Colonic mucosa (tissue), 4 donors: Measurements from ENCODE around the gene DUSP10. TPM values are rescaled to one million over a fixed set of nuclear protein-coding genes. Genes with fewer than 3 reads are reported as not detected.

Source experiments
- DNase-seq: peaks from one replicate; pipeline ENCODE4 v3.0.0-alpha.2; 2020
- H3K27ac ChIP-seq: fragments of 200-600 bp; one replicate; pipeline ENCODE4 v1.8.0; 2021
- H3K27me3 ChIP-seq: fragments of 200-600 bp; one replicate; pipeline ENCODE4 v1.8.0; 2021
- H3K36me3 ChIP-seq: fragments of 200-600 bp; one replicate; pipeline ENCODE4 v1.8.0; 2021
- H3K4me1 ChIP-seq: fragments of 200-600 bp; one replicate; pipeline ENCODE4 v1.8.0; 2021; ENCODE audit warnings: mild to moderate bottlenecking
- H3K4me3 ChIP-seq: fragments of 200-600 bp; one replicate; pipeline ENCODE4 v1.8.0; 2021
- H3K9ac ChIP-seq, 2 donors: one replicate each; pipeline ENCODE4 v1.7.0; 2013; ENCODE audit warnings: control low read depth in 2 of 2, low read depth in 2 of 2, low read length in 2 of 2
- H3K9me3 ChIP-seq: fragments of 200-600 bp; one replicate; pipeline ENCODE4 v1.8.0; 2021
- intact Hi-C: fragments of 100-400 bp; cut with DNase I; formaldehyde crosslinking; loops from one replicate; pipeline ENCODE4 v1.14.1; 2022
- total RNA-seq, 2 donors: library from RNA; stranded (reverse); fragmentation: NEBNext Ultra II Directional in 1 of 2; extraction: Animal tissue kit (Norgen Biotek cat#: 25700) in 1 of 2; gene quantifications; one replicate each; pipeline ENCODE4 v1.2.1, GENCODE V29; 2021
- TF ChIP-seq, protein P1 (sequence below): fragments of 200-600 bp; IDR thresholded peaks from one replicate; pipeline ENCODE4 v1.8.0; 2022; ENCODE audit warnings: antibody characterized with exemption, mild to moderate bottlenecking
- donor health status: healthy.
- donor health status: DM: no; HTN: no; CAD: no.
- donor health status: DM: no; HTN: no; CAD: no.

DUSP10 gene
- total RNA-seq, 2 donors from 2014 or later = 2.8 to 8.1 TPM

DNA sequence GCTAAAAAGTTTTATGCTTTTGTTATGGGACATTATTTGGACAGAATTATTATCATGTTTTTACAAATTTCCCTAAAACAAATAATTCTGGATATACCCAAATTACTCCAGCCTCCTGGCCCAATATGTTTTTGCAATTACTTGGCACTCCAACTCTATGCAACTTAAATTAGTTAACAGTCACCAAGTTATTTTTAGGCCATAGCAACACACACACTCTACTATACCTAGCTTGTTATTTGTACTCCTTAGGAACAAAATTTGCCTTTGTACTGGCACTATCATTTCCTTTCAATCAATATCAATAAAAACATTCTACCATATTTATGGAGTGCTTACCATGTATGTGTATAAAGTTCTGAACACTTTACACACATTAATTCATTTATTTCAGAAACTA is 7.7 kb downstream of the DUSP10 start:
- no peak for DNase-seq
- Histone ChIP-seq H3K27me3 (no peaks in the 10 kb centered on the region), H3K36me3 (no peaks in the 10 kb centered on the region), H3K27ac (no peak overlapping the region), H3K4me1 (no peaks in the 10 kb centered on the region), H3K9ac (no peak overlapping the region), H3K4me3 (no peak overlapping the region), H3K9me3 (no peaks in the 10 kb centered on the region)
- intact Hi-C loops = no loop called here
- TF ChIP-seq, protein P1, sequence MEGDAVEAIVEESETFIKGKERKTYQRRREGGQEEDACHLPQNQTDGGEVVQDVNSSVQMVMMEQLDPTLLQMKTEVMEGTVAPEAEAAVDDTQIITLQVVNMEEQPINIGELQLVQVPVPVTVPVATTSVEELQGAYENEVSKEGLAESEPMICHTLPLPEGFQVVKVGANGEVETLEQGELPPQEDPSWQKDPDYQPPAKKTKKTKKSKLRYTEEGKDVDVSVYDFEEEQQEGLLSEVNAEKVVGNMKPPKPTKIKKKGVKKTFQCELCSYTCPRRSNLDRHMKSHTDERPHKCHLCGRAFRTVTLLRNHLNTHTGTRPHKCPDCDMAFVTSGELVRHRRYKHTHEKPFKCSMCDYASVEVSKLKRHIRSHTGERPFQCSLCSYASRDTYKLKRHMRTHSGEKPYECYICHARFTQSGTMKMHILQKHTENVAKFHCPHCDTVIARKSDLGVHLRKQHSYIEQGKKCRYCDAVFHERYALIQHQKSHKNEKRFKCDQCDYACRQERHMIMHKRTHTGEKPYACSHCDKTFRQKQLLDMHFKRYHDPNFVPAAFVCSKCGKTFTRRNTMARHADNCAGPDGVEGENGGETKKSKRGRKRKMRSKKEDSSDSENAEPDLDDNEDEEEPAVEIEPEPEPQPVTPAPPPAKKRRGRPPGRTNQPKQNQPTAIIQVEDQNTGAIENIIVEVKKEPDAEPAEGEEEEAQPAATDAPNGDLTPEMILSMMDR = no peak

DNA sequence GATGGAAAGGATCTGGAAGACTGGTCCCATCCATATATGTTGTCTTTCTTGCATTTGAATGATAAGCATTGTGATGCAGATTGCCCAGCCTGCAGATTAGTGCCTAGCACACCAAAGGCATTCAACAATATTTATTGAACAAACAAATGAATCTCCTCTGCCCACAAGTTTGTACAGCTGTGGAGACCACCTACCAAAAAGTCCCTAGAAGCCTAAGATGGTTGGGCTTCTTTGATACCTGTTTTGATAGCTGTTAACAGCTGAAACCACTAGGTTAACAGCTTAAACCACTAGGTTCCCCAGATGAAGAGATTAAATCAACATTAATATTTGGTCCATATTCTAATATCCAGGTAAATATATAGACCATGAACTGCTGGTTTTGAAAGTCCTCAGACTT is 9.8 kb downstream of the DUSP10 start:
- no peak overlapping the region for H3K27ac ChIP-seq
- no peak overlapping the region for H3K9ac ChIP-seq
- H3K36me3 ChIP-seq = no peaks in the 10 kb centered on the region
- no peaks in the 10 kb centered on the region for H3K4me1 ChIP-seq
- DNase-seq = no peak
- no peaks in the 10 kb centered on the region for H3K9me3 ChIP-seq
- TF ChIP-seq, protein P1 = no peak
- intact Hi-C loops = no loop called here
- no peak overlapping the region for H3K4me3 ChIP-seq
- no peaks in the 10 kb centered on the region for H3K27me3 ChIP-seq

DNA sequence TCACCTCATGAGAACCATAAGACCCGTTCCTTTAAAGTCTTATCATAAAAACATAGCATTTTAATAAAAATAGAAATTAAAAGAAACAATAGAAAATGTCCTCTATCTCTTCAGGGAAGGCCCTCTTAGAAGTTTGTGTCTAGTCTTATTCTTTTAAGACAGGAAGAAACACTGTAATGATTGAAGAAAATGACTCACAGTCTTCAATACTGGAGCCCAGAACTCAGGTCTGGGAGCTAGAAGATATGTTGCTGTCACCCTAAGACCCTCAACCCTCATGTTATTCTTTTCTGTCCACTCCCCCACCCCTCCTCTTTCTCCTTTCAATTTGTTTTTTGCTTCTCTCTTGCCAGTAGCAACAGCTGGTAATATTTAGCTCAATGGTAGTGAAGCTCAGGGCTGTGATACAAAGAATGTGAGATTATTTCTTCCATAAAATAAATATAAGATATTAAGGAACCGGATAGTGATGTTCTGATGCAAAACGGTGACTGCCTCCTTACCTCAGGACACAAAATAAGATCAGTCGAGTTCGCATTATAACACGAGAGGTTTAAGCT is 12.0 kb downstream of the DUSP10 start:
- H3K36me3 ChIP-seq = no peaks in the 10 kb centered on the region
- H3K27ac ChIP-seq = no peak overlapping the region
- no peak for DNase-seq
- H3K9me3 ChIP-seq = no peaks in the 10 kb centered on the region
- no peaks in the 10 kb centered on the region for H3K4me1 ChIP-seq
- TF ChIP-seq, protein P1 = no peak
- no peak overlapping the region for H3K4me3 ChIP-seq
- intact Hi-C loops = no loop called here
- no peak overlapping the region for H3K9ac ChIP-seq
- no peaks in the 10 kb centered on the region for H3K27me3 ChIP-seq

DNA sequence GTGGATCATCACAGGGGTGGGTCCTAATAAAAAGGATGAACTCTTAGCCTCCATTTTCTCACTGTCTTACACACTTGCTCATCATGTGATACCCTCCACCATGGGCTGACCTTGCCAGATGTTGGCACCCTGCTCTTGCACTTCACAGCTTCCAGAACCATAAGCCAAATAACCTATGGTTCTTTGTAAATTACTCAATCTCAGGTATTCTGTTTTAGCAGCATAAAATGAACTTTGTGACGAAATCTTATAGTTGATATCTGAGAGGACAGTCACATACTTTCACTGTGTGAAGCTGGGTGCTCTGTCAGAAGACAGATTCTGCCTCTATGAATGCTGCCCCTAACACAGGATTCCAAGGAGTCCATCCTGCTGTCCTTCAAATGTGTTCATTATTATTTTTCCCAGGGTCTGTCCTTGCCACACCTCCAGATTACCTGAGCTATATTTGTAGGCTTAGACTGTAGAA is 13.8 kb downstream of the DUSP10 start:
- intact Hi-C loops = no loop called here

DNA sequence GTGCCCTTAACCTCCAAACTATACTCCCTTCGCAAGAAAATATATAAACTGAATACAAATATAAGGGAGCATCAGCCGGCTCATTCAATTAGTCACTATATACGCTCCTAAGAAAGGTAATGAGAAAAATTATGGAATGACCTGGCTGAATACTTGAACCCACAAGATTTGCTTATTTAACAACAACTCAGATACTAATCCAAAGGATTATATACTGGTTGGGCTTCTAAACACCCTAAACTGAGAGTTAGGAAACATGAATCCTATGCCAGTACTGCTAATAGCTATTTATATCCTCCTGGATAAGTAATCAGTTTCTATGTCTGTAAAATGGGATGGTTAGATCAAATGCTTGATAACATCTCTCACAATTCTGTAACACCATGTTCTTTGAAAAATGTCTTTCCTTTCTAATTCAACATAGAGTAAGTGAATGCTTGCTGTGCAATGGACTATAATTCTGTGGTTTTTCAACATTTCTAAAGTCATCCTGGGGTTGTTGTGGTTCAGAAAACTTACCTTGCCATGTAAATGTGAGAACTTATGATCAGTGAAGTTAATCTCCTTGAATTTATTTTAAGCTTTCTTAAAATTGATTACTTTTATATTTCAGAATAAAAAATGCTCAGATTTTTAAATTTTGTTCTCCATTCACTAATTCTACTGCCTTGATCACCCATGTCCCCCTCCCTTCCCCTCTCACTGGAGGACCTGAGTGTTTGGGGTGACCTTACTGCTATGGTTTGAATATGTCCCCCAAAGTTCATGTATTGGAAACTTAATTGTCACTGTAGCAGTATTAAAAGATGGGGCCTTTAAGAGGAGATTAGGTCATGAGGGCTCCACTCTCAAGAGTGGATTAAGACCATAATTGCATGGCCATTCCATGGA is 14.5 kb downstream of the DUSP10 start:
- DNase-seq = no peak
- no peaks in the 10 kb centered on the region for H3K36me3 ChIP-seq

More for the DNA sequence above, 13.8 kb downstream of the DUSP10 start:
- Histone ChIP-seq H3K27ac (no peak overlapping the region), H3K36me3 (no peaks in the 10 kb centered on the region), H3K4me1 (no peaks in the 10 kb centered on the region), H3K27me3 (no peaks in the 10 kb centered on the region), H3K9me3 (no peaks in the 10 kb centered on the region), H3K9ac (no peak overlapping the region), H3K4me3 (no peak overlapping the region)
- TF ChIP-seq, protein P1 = no peak
- DNase-seq = no peak

More for the DNA sequence above, 14.5 kb downstream of the DUSP10 start:
- no peak overlapping the region for H3K9ac ChIP-seq
- intact Hi-C loops = no loop called here
- no peaks in the 10 kb centered on the region for H3K9me3 ChIP-seq
- no peaks in the 10 kb centered on the region for H3K4me1 ChIP-seq
- H3K27me3 ChIP-seq = no peaks in the 10 kb centered on the region
- TF ChIP-seq, protein P1 = no peak
- no peak overlapping the region for H3K4me3 ChIP-seq
- no peak overlapping the region for H3K27ac ChIP-seq
